Activated T-cell treated with anti-CD3 and anti-CD28 coated beads for 24 hours (primary cell): ENCODE measurements around the gene FBXL17.

Experiments
- DNase-seq: peaks from one replicate; pipeline ENCODE4 v3.0.0-alpha.2; 2020; ENCODE audit warnings: low read depth

FBXL17 gene

GRCh38 chr5:107860044-107860443, 521.9 kb downstream of the FBXL17 start:
- no peak for DNase-seq

- no peak for DNase-seq
Measured at GRCh38 chr5:107858788-107859187, 523.1 kb downstream of the FBXL17 start.

- DNase-seq = no peak
Measured at GRCh38 chr5:107858324-107858723, 523.6 kb downstream of the FBXL17 start.

GRCh38 chr5:107857785-107858184, 524.1 kb downstream of the FBXL17 start:
- DNase-seq = no peak

- DNase-seq = no peak
Measured at GRCh38 chr5:107855171-107855570, 526.7 kb downstream of the FBXL17 start.

GRCh38 chr5:107853696-107854095, 528.2 kb downstream of the FBXL17 start:
- DNase-seq = no peak

- no peak for DNase-seq
Measured at GRCh38 chr5:107853031-107853430, 528.9 kb downstream of the FBXL17 start.

- no peak for DNase-seq
Measured at GRCh38 chr5:107849118-107849517, 532.8 kb downstream of the FBXL17 start.

GRCh38 chr5:107840592-107840991, 541.3 kb downstream of the FBXL17 start:
- no peak for DNase-seq

GRCh38 chr5:107840161-107840560, 541.7 kb downstream of the FBXL17 start:
- DNase-seq = no peak

- DNase-seq = no peak
Measured at GRCh38 chr5:107835096-107835495, 546.8 kb downstream of the FBXL17 start.

GRCh38 chr5:107832746-107833145, 549.2 kb downstream of the FBXL17 start:
- DNase-seq = no peak

- DNase-seq = no peak
Measured at GRCh38 chr5:107831612-107832395, 550.1 kb downstream of the FBXL17 start.

GRCh38 chr5:107830750-107831149, 551.1 kb downstream of the FBXL17 start:
- no peak for DNase-seq

GRCh38 chr5:107826311-107827000, 555.4 kb downstream of the FBXL17 start:
- DNase-seq = no peak

GRCh38 chr5:107824821-107825220, 557.1 kb downstream of the FBXL17 start:
- DNase-seq = no peak

- DNase-seq = no peak
Measured at GRCh38 chr5:107821288-107821687, 560.6 kb downstream of the FBXL17 start.

- DNase-seq = no peak
Measured at GRCh38 chr5:107820429-107820828, 561.5 kb downstream of the FBXL17 start.

GRCh38 chr5:107817951-107818350, 563.9 kb downstream of the FBXL17 start:
- DNase-seq = no peak

- DNase-seq = no peak
Measured at GRCh38 chr5:107817436-107817835, 564.5 kb downstream of the FBXL17 start.

- no peak for DNase-seq
Measured at GRCh38 chr5:107815109-107815508, 566.8 kb downstream of the FBXL17 start.

GRCh38 chr5:107814183-107814827, 567.6 kb downstream of the FBXL17 start:
- no peak for DNase-seq

GRCh38 chr5:107813559-107813958, 568.3 kb downstream of the FBXL17 start:
- no peak for DNase-seq
